Measurements from ENCODE around the gene GLOD4.
A peak's percentile ranks its signal among the peaks of the same experiment; 100 is the strongest.
"Not testable (repeated sequence)": the region's sequence is repeated elsewhere in the genome, so short reads cannot be mapped to it uniquely, and the experiment has no call there.

GLOD4 gene

DNA sequence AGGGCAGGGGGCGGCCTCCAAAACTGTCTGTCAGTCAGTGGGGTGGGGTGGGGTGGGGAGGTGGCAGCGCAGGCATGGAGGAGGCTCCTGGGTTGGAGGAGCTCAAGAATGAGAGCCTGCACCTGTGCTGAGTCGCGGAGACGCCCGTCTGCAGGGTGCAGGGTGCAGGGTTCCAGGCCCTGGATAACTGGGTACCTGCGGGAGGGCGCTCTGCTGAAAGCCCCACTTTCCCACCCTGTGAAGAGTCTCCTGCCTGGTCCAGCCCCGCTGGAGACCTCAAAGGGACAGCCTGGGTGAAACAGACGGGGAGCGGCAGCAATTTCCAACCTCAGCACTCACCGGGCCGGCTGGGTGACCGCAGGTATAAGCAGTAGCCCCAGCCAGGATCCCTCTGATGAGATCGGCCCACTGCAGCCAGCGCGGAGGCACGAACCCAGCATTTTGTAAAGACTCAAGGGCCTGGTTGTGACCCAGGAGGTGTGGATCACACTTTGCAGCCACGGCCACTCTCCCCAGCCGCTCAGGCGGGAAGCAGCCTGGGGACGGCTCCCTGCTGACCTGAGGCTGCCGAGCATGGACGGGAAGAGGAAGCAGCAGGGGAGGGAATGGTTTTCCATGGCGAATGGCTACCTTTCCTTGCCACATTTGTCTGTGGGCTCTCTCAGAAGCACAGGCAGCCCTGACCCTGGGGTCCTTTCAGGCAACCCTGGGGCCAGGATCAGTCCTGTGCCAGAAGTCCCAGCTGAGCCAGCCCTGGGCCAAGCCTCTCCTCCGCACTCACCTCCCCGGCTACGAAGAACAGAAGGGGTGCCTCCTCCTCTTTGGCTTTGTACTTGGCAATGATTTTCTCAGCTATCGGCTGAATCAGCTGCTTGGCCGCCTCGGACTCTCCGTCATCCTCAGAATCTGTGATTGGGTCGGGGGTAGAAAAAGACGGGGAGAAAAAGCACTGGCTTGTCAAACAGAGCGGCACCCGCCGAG is 21.1 kb upstream of the GLOD4 start:
- no peak for DNase-seq (ENCODE audit: low read depth)

DNA sequence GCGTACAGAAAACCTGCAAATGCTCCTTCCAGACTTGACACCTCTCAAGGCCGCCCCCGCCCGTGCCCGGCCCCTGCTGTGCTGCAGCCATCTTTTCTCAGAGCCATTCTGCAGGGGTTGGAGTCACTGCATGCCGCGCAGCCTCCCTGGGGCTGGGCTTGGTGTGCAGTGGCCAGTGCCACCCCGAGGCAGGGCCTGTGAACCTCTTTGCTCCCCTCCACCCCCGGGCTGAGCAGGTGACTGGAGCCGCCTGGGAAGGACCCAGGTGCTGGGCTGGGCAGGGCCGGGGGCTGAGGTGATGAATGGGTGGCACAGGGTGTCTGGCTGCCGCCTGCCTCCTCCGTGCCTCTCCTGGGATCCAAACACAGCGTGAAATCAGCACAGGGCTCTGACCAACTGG is 20.4 kb upstream of the GLOD4 start:
- DNase-seq (ENCODE audit: low read depth): no peak

DNA sequence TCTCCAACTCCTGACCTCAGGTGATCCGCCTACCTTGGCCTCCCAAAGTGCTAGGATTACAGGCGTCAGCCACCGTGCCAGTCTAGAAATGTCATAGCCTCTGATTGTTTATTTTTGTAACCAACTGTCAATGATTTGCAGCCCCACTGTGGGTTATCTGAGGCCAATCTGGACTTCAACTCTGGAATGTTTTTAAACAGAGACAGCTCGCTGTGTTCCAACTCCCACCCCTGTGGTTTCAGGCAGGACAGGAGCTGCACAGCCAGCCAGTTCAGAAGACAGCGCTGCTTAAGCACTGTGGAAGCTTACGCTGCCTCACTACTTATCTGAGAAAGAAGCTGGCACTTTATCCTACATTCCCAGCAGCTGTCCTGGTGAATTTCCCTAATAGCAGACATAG is 19.6 kb upstream of the GLOD4 start:
- no peak for DNase-seq (ENCODE audit: low read depth)

DNA sequence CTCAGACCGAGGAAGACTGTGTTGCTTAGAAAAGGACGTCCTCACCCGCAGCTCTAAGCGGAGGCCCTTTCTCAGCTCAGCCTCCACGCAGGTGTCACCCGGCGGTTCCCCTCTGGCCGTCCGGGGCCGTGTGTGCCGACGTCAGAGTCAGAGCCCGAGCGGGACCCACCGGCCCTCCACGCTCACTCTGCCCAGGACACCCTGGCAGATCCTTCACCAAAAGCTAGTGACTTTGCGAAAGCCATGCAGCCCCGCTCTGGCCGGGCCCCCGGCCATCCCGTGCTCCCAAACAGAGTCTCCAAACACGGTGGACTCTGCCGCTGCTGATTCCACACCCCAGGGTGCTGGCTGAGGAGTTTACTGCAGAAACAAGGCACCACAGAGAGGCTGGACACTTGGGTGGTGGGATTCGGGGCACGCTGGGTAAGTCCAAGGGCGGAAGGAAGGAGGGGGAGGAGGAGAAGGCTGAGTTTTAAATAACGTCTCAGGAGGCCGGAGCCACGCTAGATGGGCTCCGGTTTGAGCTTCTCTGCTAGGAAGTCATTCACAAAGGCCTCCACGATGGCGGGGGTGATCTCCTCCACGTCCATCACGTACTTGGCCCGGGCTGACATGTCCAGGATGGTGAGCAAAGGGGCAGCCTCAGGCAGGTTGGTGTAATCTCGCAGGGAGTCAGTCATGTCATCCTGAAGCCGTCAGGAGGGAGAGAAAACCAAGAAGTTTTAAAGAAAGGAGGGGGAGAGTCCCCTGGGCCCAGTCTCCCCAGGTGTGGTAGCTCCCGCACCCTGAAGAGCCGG is 18.6 kb upstream of the GLOD4 start:
- no peak for DNase-seq (ENCODE audit: low read depth)

DNA sequence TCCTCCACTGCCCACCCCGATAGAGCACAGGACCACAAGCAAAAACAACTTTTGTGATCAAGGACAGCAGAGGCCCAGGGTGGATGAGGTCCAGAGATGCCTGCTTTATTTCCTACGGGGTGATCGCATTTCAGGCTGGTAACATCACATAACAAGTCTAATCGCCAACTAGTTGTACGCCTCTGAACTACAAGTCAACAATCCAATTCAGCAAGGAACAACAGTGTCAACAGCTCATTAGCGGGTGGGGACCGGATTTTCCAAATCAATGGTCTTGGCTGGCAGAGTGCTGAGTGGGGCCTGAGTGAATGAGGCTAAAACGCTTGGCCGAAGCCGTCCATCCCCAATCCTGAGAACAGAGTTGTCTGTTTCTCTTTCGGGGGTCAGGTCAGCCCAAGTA is 17.2 kb upstream of the GLOD4 start:
- no peak for DNase-seq (ENCODE audit: low read depth)

DNA sequence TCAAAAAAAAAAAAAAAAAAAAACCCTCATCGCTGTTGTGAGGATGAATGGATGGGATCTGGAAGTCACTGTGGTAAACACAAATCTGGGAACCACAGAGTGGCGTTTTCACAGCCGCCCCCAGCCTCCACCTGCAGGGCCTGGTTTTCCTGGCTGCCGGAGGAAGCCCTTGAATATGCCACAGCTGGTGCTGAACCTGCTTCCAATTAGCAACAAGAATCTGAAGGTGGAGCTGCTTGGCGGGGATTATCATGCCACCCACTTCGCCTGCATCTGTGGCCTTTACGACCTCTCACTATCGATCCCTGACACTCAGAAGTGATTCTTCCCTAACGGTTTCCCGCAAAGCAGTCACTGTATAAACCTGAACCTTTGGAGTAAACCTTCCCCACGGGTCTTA is 16.2 kb upstream of the GLOD4 start:
- no peak for DNase-seq (ENCODE audit: low read depth)

DNA sequence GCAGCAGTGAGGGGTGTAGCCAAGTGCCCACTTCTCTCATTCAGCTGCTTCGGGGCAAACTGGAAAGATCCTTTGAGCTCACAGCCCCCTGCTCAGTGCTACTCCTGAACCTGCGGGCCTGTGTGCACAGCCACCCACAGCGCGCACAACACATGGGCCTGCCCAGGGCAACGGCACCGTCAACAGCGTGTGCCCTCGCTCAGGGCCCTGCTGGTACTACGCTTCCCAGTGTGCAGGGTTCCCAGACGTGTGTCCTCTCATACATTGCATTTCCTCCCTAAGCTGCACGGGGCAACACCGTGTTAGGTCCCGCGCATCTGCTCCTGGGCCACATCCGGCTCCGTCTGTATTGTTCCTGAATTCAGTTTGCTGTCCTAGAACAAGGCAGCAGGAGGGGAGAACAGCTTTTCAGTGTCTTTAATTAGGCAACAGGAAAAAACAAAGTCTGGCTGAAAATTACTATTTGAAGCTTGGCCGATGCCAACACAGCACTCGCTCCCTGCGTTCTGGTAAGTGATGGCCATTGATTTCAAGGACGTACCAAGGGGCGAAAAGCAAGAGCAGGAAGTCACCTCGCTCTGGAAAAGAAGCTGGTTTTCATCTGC is 15.3 kb upstream of the GLOD4 start:
- DNase-seq (ENCODE audit: low read depth): no peak

DNA sequence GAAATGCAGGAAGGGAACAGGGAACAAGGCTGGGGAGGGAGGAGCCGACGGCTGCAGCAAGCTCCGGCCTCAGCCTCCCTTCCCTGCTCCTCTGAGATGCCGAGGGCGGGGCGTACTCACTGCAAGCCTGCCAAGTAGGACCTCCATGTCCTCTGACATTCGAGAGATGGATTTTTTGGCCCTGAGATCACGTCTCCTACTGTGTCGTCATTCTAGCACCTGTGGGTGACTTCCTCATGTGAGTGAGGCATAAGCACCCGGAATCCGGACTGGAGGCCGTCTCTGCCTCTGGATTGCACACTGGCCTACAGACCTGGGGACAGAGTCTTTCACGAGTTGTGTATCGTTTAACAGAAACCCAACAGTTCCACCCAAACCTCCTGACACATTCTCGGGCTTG is 14.5 kb upstream of the GLOD4 start:
- no peak for DNase-seq (ENCODE audit: low read depth)

DNA sequence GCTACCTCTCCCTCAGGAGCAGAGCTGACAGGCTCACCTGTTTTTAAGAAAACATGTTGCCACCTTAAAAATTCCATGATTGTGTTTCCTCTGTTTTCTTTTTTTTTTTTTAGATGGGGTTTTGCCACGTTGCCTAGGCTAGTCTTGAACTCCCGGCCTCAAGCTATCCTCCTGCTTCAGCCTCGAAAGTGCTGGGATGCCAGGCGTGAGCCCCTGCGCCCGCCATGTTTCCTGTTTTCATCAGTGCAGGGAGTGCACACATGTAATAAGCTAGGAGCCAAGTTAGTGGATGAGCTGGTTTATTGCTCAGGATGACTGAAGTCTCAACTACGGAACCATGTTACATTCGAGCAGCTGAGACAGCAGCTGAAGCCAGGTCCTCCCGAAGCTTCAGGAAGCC is 13.6 kb upstream of the GLOD4 start:
- DNase-seq (ENCODE audit: low read depth): no peak

DNA sequence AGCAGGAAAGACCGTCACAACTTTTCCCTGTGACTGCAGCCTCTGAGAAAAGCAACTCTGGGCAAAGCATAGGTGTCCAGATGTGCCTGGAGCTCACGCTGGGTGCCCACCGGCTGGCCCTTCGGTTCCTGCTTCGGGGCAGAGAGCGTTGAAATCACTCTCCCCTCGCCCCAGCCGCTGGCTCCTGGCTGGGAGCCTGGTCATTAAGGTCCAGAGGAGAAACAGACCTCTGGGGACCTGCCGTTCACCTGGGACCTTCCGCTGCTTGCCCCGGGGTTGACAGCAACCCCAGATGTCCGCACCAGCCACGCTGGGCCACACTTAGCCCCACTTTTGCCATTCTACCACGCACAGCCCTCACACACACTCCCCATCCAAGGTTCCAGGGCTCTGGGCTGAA is 13.2 kb upstream of the GLOD4 start:
- DNase-seq (ENCODE audit: low read depth): no peak

DNA sequence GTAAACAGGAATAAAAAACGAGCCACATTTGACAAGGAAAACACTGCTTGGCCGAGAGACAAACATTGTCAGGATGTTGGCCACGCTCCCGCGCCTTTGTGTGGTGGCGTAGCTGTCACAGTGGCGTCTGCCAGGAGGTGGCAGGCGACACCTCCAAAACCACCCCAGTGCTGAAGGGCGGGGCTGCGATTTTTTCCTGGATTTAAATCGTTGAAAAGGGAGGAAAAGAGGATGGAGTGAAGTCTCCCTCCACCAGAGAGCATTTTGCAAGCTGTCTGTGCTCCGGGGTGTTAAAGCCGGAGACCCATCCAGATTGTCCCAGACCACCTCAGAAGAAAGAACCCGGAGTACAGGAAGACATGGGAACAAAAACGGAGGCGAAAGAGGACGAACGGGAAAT is 12.8 kb upstream of the GLOD4 start:
- peak; percentile 26 for DNase-seq (ENCODE audit: low read depth)

DNA sequence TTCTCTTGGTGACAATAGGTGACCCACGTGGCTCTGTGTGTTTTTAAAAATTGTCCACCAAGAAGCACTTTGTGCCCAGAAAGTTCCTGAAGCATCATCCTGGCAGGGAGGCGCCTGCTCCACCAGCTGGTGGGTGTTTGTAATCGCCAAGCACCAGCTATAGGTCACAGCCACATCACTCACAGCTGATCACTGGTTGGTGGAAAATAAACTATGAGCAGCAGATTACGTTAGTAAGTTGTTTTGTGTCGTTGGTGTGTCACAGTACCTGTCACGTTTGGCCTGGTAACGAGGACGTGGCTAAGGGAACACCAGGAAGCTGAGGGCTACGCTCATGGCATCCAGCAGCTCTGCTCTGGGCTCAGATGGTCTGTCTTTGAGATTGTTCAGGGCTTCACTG is 10.2 kb upstream of the GLOD4 start:
- no peak for DNase-seq (ENCODE audit: low read depth)

DNA sequence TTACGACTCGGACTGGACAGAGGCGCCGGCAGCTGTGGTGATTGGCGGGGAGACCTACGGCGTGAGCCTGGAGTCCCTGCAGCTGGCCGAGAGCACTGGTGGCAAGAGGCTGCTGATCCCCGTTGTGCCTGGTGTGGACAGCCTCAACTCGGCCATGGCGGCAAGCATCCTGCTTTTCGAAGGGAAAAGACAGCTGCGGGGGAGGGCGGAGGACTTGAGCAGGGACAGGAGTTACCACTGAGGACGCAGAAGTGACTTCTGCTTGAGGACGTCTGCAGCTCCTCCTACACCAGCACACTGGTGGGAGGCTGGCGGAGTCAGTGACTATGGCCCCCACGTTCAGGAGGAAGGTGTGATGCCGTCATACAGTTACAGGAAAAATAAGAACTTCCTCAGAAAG is 9.7 kb upstream of the GLOD4 start:
- DNase-seq (ENCODE audit: low read depth): no peak

DNA sequence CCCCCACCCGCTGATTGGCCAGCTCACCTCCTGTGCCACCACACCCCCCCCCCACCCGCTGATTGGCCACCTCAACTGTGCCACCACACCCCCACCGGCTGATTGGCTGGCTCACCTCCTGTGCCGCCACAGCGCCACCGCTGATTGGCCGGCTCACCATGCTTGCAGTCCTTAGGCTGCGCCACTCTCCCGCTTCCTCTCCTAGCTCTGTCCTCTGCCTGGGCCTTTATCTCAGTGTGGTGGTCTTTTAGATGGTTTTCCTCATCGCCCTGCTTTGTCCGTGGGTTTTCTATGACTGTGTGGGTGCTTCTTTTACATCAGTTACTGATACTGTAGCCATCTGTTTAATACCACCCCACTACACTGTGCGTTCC is 8.8 kb upstream of the GLOD4 start:
- not testable (repeated sequence) for DNase-seq (ENCODE audit: low read depth)

DNA sequence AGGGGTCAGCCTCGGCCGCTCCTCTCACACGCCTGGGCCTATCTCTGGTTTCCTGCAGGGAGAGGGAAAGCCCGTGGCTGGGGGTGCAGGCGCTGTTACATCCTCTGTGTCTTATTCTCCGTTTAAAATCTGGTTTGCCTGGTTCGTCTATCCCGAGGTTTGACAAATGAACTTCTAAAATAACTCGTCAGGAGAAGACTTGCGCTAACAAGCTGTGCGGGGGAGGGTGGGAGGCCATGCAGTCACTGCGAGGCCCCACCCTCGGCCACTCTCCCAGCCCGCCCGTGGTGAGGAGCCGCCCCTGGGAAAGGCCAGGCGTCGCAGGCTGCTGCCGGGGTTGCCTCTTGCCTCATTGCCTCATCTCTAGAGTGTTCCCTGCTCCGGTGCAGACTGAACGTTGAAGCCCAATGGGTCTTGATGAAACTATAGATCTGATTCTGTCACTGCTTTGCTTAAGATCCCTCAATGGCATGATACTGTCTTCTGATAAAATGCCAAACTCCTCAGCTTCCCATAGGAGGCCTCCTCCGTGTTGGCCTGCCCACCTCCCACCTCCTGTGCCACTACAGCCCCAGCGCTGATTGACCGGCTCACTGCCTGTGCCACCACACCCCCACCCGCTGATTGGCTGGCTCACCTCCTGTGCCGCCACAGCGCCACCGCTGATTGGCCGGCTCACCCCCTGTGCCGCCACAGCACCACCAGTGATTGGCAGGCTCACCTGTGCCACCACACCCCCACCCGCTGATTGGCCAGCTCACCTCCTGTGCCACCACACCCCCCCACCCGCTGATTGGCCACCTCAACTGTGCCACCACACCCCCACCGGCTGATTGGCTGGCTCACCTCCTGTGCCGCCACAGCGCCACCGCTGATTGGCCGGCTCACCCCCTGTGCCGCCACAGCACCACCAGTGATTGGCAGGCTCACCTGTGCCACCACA is 8.1 kb upstream of the GLOD4 start:
- DNase-seq (ENCODE audit: low read depth): not testable (repeated sequence)

DNA sequence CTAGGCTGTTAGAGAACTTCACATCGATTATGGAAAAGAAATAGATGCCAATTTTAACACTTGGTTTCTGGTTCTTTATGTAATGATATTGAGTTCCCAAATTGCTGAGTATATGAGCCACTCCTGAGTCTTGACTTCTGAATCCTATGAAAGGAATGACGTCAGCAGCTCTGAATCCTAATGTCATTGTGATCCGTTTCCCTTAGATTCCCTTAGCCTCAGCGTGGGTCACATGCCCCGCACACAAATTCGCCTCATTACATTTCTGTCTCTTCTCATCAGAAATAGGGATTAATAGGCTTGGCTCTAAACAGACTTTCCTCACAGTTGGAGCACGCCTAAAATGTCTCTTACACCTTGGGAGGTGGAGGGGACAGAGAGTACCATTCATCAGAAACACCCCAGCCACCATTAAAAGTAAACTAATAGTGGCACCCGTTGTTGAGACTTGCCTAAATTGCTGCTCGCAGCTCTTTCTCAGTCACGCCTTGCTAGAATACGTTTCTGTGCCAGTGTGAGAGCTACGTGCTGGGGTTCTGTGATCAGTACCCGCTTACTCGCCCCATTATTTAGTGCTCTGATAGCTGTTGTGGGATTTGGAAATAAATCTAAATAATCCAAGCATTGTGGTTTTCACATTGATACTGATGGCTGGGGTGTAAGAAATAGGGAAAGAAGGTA is 7.2 kb upstream of the GLOD4 start:
- no peak for DNase-seq (ENCODE audit: low read depth)

DNA sequence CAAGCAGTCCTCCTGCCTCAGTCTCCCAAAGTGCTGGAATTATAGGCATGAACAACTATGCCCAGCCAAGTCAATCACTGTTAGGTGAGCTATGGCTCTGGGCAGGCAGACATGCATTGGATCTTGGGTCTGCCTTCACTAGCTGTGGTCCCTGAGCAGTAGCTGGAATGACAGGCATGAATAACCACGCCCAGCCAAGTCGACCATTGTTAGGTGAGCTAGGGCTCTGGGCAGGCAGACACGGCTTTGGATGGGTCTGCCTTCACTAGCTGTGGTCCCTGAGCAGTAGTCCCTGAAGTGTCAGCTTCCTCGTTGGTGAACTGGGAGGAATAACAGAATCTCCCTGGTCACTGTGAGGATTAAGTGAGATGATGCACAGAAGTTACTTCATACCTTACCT is 6.5 kb upstream of the GLOD4 start:
- DNase-seq (ENCODE audit: low read depth): no peak

DNA sequence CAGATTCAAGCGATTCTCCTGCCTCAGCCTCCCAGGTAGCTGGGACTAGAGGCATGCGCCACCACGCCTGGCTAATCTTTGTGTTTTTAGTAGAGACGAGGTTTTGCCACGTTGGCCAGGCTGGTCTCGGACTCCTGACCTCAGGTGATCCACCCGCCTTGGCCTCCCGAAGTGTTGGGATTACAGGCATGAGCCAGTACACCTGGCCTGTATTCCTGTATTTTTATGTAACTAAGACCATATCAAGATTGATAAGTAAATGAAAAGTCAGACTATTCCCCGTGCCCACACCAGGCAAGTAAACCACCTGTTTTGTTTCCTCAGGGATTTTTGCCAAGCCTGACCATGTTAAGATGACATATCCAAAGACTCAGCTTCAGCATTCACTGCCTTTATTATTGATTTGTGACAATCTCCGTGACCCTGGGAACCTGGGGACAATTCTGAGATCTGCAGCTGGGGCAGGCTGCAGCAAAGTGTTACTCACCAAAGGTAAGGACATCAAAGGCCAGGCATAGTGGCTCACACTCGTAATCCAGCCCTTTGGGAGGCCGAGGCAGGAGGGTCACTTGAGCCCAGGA is 5.7 kb upstream of the GLOD4 start:
- DNase-seq (ENCODE audit: low read depth): no peak

DNA sequence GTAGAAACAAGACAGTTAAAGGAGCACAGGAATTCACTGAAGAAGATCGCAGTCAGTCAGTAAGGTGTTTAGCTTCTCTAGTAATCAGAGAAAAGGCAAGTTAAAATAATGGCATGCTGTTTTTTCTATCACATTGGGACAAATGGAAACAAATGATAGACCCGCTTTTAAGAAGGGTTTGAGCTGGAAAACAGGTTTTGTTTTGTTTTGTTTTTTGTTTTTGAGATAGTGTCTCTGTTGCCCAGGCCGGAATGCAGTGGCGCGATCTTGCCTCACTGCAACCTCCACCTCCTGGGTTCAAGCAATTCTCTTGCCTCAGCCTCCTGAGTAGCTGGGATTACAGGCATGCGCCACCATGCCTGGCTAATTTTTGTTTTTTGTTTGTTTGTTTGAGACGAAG is 3.8 kb upstream of the GLOD4 start:
- not testable (repeated sequence) for DNase-seq (ENCODE audit: low read depth)

DNA sequence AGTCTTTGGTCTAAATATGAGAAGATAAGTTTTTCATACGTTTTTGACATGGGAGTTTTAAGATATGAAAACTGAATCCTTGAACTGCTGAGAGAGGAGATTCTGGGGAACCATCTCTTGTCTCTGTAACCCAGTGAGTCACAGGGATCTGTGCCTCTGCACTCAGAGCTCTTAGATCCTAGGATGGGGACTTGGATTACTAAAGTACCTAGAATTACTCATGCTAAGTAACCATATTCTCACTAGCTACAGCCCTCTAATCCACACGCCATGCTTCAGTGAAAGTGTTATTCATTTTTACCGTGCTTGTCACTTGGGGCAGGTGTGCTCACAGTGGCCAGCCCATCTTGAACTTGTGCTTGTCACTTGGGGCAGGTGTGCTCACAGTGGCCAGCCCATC is 2.1 kb upstream of the GLOD4 start:
- no peak for DNase-seq (ENCODE audit: low read depth)

DNA sequence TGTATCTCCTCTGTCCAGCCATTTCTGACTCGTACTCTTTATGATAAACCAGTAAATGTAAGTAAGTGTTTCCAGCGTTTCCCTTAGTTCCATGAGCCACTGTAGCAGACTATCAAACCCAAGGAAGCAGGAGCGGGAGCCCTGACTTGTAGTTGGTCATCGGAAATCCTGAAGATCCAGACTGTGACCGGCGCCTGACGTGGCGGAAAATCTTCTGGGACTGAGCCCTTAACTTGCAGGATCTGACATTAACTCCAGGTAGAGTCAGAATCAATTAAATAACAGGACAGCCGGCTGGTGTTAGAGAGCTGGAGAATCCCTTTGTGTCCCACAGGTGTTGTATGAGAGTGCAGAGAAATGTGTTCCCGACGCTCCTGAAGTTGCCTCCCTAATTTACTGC is 4.0 kb downstream of the GLOD4 start:
- no peak for DNase-seq (ENCODE audit: low read depth)
